Activated CD4-positive, alpha-beta T cell treated with anti-CD3 and anti-CD28 coated beads, Interleukin-2, amount 50 U/mL, for 24 hours (primary cell): ENCODE results near the gene RBFOX2.
"Not testable (repeated sequence)": the region's sequence is repeated elsewhere in the genome, so short reads cannot be mapped to it uniquely, and the experiment has no call there.

Experiments
- DNase-seq, 2 donors: peaks; one replicate each; pipeline ENCODE4 v3.0.0-alpha.2; 2020; ENCODE audit warnings: low read depth in 1 of 2, low spot score in 1 of 2

Gene RBFOX2, protein sequence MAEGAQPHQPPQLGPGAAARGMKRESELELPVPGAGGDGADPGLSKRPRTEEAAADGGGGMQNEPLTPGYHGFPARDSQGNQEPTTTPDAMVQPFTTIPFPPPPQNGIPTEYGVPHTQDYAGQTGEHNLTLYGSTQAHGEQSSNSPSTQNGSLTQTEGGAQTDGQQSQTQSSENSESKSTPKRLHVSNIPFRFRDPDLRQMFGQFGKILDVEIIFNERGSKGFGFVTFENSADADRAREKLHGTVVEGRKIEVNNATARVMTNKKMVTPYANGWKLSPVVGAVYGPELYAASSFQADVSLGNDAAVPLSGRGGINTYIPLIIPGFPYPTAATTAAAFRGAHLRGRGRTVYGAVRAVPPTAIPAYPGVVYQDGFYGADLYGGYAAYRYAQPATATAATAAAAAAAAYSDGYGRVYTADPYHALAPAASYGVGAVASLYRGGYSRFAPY

DNA sequence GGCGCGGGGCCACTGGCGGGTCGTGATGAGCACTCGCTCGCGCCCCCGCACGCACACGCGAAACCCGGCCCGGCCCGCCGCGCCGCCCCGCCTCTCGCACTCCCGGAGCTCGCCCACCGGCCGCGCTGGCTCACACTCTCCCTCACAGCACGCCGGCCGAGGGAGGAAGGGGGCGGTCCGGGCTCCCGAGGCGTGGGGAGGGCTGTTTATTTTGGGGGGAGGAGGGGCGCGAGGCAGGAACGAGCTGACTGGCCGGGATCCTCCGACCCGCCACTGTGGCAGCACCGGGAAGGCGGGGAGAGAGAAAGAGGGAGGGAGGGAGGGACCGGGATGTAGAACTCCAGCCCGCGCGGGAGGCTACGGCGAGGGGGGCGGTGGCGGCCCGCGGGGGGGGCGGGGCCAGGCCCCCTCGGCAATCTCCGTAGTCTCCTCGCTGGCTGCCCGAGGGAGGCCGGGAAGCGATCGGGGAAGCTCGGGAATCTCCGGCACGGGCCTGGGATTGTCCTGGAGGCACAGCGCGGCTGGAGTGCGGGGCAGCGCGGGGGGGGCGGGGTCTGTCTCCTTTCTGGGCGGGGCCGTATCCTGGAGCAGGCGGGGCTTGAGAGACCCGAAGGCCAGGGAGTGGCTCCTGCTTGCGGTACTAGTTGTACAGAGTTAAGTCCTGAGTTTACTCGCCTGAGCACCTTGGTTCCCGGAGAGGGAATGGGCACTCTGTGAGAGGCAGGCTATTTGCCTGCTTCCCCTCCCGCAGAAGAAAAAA is at the start of gene RBFOX2:
Gene RBFOX2 (minus strand): TSS at position 179 of the 760 bp plus-strand sequence. CDS start 399 bp downstream, outside the sequence.
- DNase-seq, result peak; percentile 66 to 68

DNA sequence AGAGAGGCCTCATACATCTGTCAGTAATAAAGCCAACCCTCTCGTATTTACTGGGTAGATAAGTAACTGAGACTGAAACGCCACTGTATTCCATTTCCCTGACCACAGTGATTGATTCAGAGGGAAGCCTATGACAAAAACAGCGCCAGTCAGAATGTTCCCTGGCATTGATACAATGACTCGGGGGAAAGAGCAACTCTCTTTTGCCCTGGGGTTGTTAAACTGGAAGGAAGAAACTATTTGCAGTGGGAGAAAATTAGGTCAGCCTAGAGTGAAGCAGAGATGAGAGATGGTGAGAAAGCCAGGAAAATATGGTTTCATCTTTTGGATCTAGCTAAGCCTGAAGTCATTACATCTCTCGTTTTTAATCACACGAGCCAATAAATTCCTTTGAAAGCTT is 48.6 kb upstream of the RBFOX2 start:
- no peak for DNase-seq

DNA sequence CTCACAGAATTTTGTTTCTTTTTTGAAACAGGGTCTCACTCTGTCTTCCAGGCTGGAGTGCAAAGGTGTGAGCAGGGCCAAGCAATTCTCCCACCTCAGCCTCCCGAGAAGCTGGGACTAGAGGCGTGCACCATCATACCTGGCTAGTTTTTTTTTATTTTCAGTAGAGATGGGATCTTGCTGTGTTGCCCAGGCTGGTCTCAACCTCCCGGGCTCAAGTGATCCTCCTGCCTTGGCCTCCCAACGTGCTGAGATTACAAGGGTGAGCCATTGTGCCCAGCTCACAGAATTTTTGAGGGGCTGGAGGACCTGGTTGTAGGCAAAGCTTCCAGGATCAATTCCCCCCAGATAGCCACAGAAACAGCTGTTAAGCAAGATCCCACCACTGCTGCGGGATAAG is 47.1 kb upstream of the RBFOX2 start:
- no peak for DNase-seq

GRCh38 chr22:36075230-36075629 is 46.6 kb upstream of the RBFOX2 start:
- no peak for DNase-seq

DNA sequence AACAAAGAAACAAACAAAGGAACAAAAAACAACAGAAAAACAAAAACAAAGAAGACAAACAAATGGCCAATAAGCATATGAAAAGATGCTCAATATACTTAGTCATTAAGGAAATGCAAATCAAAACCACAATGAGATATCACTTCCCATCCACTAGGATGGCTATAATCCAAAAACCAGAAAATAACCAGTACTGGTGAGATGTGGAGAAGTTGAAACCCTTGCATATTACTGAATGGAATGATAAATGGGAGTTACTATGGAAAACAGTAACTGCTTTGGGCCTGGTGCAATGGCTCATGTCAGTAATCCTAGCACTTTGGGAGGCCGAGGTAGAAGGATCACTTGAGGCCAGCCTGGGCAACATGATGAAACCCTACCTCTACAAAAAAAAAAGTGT is 44.9 kb upstream of the RBFOX2 start:
- no peak for DNase-seq

GRCh38 chr22:36070645-36071044 is 42.0 kb upstream of the RBFOX2 start:
- not testable (repeated sequence) for DNase-seq

- no peak for DNase-seq
Observed at GRCh38 chr22:36069368-36069767, 40.7 kb upstream of the RBFOX2 start.

GRCh38 chr22:36068776-36069344 is 40.2 kb upstream of the RBFOX2 start:
- DNase-seq, result no peak

DNA sequence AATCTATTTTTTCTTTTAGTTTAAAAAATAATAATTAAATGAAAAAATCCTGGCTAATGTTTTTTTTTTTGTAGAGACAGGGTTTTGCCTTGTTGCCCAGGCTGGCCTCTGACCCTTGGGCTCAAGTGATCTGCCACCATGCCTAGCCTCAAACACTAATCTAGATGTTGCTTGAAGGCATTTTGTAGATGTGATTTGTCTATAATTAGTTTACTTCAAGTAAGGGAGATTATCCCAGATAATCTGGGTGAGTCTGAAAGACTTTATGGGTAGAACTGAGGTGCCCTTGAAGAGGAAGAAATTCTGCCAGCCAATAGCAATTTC is 38.6 kb upstream of the RBFOX2 start:
- no peak for DNase-seq

DNA sequence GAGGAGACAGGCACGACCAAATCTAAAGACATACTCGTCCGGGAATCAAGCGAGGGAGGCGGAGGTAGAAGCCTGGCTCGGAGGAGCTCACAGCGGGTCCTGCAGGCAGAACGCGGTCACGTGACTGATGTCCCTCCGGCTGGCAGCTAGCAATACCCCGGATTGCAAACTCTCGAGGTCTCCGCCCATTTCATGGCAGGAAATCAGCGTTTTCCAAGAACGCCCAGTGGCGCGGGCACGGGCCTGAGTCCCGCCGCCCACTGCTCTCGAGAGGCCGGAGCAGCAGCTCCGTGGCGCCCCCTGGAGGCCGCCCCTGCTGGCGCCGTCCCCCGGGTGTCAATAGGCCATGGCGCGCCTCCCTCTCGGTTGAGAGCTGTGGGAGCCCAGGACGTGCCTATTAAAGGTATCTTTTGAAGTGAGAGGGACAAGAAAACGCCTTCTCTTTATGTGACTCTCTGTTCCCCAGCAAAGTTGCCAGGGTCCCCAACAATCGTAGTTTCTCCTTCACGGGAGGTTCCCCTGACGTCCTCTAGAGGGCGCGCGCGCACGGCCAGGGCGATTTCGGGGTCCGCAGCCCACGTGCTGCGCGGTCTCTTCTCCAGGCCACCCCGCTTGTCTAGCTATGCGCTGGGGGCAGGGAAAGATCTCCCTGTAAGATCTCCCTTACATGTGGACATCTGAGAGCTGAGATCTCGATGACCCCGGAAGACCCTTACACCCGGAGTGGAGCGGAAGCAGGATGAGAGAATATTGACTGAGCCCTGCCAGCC is 37.3 kb upstream of the RBFOX2 start:
- DNase-seq, result peak; percentile 34 to 44

DNA sequence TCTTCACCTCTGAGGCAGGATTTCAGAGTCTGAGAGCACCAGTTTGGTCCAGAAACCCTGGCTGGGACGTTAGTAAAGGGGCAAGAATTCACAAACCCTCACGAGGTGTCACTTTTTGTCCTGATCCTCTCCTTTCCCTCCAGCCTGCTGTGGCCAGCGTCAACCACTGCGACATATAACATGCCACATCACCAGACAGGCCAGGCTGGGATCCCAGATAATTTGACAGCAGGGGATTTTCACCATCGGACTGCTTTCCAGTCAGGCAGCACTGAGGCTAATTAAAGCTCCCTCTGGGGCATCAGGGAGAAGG is 36.8 kb upstream of the RBFOX2 start:
- DNase-seq, result no peak

GRCh38 chr22:36064358-36064757 is 35.7 kb upstream of the RBFOX2 start:
- DNase-seq, result no peak

DNA sequence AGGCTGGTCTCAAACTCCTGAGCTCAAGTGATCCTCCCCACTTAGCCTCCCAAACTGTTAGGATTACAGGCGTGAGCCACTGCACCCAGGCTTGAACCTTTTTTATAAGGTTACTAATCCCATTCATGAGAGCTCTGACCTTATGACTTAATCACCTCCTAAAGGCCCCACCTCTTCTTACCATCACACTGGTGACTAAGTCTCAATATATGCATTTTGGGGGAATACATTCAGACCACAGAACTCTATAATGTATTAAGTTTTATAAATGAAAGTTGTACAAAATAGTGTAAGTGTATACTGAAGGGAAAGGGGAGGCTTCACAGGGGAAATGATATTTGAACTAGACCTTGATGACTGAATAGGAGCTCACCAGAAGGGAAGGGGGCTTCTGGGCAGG is 28.4 kb upstream of the RBFOX2 start:
- DNase-seq, result no peak

GRCh38 chr22:36055376-36056295 is 27.0 kb upstream of the RBFOX2 start:
- no peak for DNase-seq

DNA sequence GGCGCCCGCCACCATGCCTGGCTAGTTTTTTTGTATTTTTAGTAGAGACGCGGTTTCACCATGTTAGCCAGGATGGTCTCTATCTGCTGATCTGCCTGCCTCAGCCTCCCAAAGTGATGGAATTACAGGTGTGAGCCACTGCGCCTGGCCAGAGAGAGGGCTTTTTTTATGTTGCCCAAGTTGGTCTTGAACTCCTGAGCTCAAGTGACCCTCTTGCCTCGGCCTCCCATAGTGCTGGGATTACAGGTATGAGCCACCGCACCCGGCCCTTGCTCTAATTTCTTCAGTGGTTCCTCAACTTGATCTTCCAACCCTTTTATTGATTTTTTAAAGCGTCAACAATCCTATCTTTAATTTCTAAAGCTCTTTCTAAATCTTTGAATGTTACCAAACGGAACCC is 25.8 kb upstream of the RBFOX2 start:
- DNase-seq, result not testable (repeated sequence)

- DNase-seq, result no peak
Observed at GRCh38 chr22:36053242-36054147, 24.9 kb upstream of the RBFOX2 start.

DNA sequence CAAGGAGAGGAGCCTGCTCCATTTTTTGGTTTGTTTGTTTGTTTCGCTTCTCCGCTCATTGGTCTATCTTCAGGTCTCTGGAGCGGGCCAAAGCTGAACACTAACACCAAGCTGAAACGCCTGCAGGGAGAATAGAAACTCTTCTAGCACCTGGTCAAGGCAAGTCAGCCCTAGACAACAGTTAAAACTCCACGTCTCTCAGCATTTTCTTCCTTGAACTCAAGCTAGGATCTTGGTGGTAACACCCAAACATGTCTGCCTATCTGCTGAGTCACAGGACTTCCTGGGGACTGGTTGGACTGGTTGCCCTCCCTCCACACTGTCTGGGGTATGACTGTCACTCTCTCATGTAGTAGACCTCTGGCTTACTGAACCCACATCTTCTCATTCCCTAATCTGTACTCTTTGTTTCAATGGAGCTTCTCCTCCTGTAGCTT is 23.9 kb upstream of the RBFOX2 start:
- DNase-seq, result no peak

DNA sequence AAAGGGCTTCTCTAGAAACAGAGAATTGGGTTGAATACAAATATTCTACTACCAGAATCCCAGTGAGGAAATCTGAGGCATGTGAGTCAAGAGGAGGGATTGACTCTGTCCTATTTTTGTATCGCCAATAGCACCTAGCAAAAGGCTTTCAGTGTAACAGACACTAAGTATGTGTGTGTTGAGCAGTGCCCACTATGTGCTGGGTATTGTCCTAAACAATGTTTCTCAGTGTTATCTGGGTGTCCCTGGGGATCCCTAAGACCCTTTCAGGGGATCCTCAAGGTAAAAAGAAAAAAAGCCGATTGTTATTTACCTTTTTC is 21.0 kb upstream of the RBFOX2 start:
- no peak for DNase-seq

- DNase-seq, result no peak
Observed at GRCh38 chr22:36048911-36049677, 20.5 kb upstream of the RBFOX2 start.
